Measurements from ENCODE around the gene AOPEP.

Gene AOPEP

DNA sequence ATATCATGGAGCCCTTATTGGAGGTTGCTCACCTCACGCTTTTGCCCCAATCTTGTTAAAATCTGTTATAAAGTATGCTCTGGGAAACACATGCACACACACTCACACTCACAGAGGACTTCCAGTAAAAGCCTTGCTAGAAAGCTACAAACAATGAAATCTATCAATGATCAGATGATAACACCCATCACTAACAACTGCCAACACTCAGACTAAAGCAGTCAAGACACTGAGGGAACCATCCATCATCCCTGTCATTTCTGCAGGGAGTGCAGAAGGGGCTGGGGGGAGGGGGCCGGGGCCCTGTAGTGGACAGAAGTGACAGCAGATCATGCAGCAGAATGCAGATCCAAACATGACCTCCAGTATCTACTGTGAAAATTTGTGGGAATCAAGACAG, 179.1 kb downstream of the AOPEP start:
- no peaks in the 10 kb centered on the region for H3K27me3 ChIP-seq (ENCODE audit: insufficient read depth, low read length)
- H3K9ac ChIP-seq (ENCODE audit: low read depth, low read length), result no peak overlapping the region
- no peak overlapping the region for H3K27ac ChIP-seq (ENCODE audit: low read depth, low read length)
- no peaks in the 10 kb centered on the region for H3K9me3 ChIP-seq (ENCODE audit: insufficient read depth, low read depth, low read length)
- WGBS, result 100% methylated on average over 1 of the region's 2 CpGs
- peaks cover 26% of the 10 kb centered on the region; the same call in 1 of the 2 replicates for H3K4me1 ChIP-seq (ENCODE audit: insufficient read depth, low read length)
- no peaks in the 10 kb centered on the region for H3K36me3 ChIP-seq (ENCODE audit: insufficient read depth, low read length)
- H3K4me3 ChIP-seq (ENCODE audit: low read length), result no peak overlapping the region

DNA sequence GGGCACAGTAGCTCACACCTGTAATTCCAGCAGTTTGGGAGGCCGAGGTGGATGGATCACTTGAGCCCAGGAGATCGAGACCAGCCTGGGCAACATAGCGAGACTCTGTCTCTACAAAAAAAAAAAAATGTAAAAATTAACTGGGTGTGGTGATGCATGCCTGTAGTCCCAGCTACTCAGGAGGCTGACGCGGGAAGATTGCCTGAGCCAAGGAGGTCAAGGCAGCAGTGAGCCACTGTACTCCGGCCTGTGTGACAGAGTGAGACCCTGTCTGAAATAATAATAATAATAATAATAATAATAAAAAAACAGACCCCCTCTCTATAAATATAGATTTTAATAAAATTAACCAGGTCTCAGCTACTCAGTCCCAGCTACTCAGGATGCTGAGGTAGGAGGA, 179.7 kb downstream of the AOPEP start:
- no peak overlapping the region for H3K9ac ChIP-seq (ENCODE audit: low read depth, low read length)
- 98% methylated on average over 6 of the region's 6 CpGs for WGBS
- no peaks in the 10 kb centered on the region for H3K36me3 ChIP-seq (ENCODE audit: insufficient read depth, low read length)
- no peak overlapping the region for H3K27ac ChIP-seq (ENCODE audit: low read depth, low read length)
- H3K9me3 ChIP-seq (ENCODE audit: insufficient read depth, low read depth, low read length), result no peaks in the 10 kb centered on the region
- no peaks in the 10 kb centered on the region for H3K27me3 ChIP-seq (ENCODE audit: insufficient read depth, low read length)
- peaks cover 26% of the 10 kb centered on the region; the same call in 1 of the 2 replicates for H3K4me1 ChIP-seq (ENCODE audit: insufficient read depth, low read length)
- no peak overlapping the region for H3K4me3 ChIP-seq (ENCODE audit: low read length)

DNA sequence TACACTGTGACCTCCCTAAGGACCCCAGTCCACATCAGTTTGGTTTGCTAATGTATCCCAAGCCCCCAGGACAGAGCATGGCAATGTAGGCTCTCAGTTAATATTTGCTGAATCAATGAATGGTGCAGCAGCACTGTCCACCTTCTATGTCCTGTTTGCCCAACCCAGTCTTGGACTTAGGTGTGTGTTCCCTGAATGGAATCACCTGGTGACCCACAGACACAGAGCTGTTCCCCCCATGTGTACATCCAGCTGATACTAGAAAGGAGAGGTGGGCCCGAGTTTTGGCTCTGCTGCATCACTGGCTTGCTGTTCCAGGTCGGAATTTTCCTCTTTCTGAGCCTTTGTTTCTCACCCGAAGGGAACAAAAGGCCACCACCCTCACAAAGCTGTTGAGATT, 180.2 kb downstream of the AOPEP start:
- H3K4me3 ChIP-seq (ENCODE audit: low read length), result no peak overlapping the region
- WGBS, result 91% methylated on average over 3 of the region's 3 CpGs
- H3K36me3 ChIP-seq (ENCODE audit: insufficient read depth, low read length), result no peaks in the 10 kb centered on the region
- H3K27ac ChIP-seq (ENCODE audit: low read depth, low read length), result no peak overlapping the region
- H3K4me1 ChIP-seq (ENCODE audit: insufficient read depth, low read length), result peaks cover 26% of the 10 kb centered on the region; the same call in 1 of the 2 replicates
- no peak overlapping the region for H3K9ac ChIP-seq (ENCODE audit: low read depth, low read length)
- H3K9me3 ChIP-seq (ENCODE audit: insufficient read depth, low read depth, low read length), result no peaks in the 10 kb centered on the region
- H3K27me3 ChIP-seq (ENCODE audit: insufficient read depth, low read length), result no peaks in the 10 kb centered on the region

DNA sequence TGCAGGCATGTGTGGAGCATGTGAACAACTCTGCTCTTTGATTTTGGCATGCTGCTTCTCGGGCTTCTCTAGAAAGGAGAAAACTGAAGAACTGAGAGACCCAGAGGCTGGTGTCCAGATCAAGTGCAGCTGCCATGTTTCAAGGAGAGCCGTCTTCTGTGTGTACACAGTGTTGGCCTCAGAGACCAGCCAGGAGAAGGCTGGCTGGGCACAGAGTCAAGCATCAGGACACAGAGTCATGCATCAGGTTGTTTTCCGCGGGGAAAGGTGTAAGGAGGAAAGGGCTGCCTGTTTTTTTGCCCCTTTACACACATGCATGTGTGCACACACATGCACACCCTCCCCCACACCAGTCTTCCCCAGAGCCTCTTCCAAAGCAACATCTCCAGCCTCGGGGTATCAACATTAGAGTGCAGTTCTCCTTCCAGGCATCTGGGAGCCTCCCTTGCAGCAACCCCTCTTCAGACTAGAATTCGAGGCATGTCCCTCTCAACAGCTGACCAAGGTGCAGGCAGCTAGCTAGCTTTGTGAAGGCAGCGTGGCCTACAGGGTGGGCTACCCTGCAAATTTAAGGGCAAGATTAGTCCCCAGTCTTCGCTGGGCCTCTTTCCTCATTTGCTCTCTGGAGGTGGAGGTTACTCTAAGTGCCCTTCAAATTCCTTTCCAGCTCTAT, 180.9 kb downstream of the AOPEP start:
- H3K4me3 ChIP-seq (ENCODE audit: low read length), result no peak overlapping the region
- no peaks in the 10 kb centered on the region for H3K36me3 ChIP-seq (ENCODE audit: insufficient read depth, low read length)
- H3K9me3 ChIP-seq (ENCODE audit: insufficient read depth, low read depth, low read length), result no peaks in the 10 kb centered on the region
- H3K9ac ChIP-seq (ENCODE audit: low read depth, low read length), result no peak overlapping the region
- no peaks in the 10 kb centered on the region for H3K27me3 ChIP-seq (ENCODE audit: insufficient read depth, low read length)
- 82% methylated on average over 8 of the region's 8 CpGs for WGBS
- peaks cover 28% of the 10 kb centered on the region for H3K4me1 ChIP-seq (ENCODE audit: insufficient read depth, low read length)
- H3K27ac ChIP-seq (ENCODE audit: low read depth, low read length), result no peak overlapping the region

DNA sequence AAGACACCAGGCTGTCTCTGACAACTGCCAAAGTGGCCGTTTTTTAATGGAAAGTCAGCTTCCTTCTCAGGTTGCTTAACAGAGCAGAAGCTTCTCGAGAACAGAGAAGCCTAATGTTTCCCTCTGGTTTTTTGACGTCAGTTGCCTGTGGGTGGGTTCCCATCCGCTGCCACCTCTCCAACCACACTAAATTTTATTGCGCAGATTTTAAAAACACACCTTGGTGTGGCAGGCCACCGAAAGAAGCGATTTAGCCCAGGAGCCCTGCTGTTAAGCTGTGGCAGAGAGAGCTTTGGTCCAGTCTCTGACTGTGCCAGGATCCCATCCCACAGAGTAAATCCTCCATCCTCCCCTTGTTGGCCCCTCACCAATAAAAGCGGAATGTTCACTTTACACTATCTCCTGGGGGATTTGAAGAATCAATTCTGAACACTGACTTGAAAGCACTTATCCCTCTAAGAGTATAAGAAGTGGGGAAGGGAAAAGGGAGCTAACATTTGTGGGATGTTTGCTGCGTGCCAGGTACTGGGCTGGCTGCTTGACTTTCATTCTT, 181.6 kb downstream of the AOPEP start:
- Histone ChIP-seq H3K36me3 (ENCODE audit: insufficient read depth, low read length) (no peaks in the 10 kb centered on the region), H3K9ac (ENCODE audit: low read depth, low read length) (no peak overlapping the region), H3K4me1 (ENCODE audit: insufficient read depth, low read length) (peaks cover 33% of the 10 kb centered on the region), H3K27ac (ENCODE audit: low read depth, low read length) (no peak overlapping the region), H3K4me3 (ENCODE audit: low read length) (no peak overlapping the region), H3K9me3 (ENCODE audit: insufficient read depth, low read depth, low read length) (no peaks in the 10 kb centered on the region), H3K27me3 (ENCODE audit: insufficient read depth, low read length) (no peaks in the 10 kb centered on the region)
- 92% methylated on average over 8 of the region's 9 CpGs for WGBS

DNA sequence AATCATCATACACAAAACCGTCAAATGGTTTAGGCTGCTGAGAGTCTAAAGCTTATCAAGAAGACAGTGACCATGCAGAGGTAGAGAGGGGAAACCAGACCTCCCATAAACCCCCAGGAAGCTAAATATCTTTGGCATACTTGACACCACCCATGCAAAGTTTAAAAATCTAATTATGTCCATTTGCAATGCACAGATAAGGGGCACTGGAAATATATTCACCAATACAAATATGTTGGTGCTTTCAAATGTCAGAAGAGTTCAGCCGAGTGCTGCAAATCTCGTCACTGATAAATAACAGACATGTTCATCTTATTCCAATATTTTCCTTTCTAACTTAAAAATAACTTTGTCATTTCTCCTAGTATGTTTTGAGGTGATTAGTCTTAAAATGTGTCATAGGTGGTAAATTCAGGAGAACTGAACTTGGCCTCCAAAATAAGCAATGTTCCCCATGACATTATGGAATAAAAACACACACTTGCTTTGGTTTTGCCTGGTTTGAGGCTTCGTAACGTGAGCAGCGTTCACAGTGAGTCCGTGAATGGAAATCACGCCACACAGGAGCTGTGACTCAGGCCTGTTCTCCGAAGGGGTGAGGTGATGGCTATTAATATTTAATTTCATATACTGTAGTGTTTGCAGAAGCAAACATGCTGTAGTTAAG, 182.2 kb downstream of the AOPEP start:
- Histone ChIP-seq H3K27ac (ENCODE audit: low read depth, low read length) (no peak overlapping the region), H3K4me1 (ENCODE audit: insufficient read depth, low read length) (peaks cover 40% of the 10 kb centered on the region)
- WGBS, result 82% methylated on average over 8 of the region's 9 CpGs

DNA sequence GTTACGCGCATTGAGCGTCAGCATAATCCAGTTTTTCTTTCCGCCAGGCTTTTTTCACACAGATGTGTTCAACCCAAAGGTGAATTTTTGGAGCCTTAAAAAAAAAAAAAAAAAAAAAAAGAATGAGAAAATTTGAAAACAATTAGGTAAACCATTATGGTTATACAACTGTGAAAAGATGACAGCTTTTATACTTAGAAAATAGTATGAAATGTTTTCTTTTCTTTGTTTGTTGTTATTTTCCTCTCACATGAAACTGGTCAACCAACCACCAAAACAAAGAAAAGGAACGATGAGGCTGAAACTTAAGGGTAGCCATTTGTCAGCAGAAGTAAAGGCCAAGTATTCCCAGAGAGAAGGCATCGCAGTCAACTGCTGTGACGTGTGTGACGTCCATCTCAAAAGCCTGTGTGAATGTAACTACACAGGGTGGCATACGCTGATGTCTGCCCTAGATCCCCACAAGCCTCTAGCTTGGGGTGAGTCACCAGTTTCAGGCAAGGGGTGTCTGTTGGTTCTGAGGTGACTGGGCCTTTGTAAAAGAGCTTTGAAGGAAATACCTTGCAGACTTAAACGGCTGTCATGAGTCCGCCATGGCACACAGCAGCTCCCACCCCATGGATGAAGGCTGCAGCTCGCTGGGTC, 182.9 kb downstream of the AOPEP start:
- H3K27me3 ChIP-seq (ENCODE audit: insufficient read depth, low read length), result no peaks in the 10 kb centered on the region
- no peaks in the 10 kb centered on the region for H3K36me3 ChIP-seq (ENCODE audit: insufficient read depth, low read length)
- WGBS, result 93% methylated on average over 12 of the region's 12 CpGs
- H3K9me3 ChIP-seq (ENCODE audit: insufficient read depth, low read depth, low read length), result no peaks in the 10 kb centered on the region
- peaks cover 46% of the 10 kb centered on the region for H3K4me1 ChIP-seq (ENCODE audit: insufficient read depth, low read length)
- no peak overlapping the region for H3K4me3 ChIP-seq (ENCODE audit: low read length)
- no peak overlapping the region for H3K27ac ChIP-seq (ENCODE audit: low read depth, low read length)
- H3K9ac ChIP-seq (ENCODE audit: low read depth, low read length), result no peak overlapping the region

More for the DNA sequence above, 182.2 kb downstream of the AOPEP start:
- H3K9me3 ChIP-seq (ENCODE audit: insufficient read depth, low read depth, low read length), result no peaks in the 10 kb centered on the region
- no peaks in the 10 kb centered on the region for H3K36me3 ChIP-seq (ENCODE audit: insufficient read depth, low read length)
- no peak overlapping the region for H3K4me3 ChIP-seq (ENCODE audit: low read length)
- H3K9ac ChIP-seq (ENCODE audit: low read depth, low read length), result no peak overlapping the region
- no peaks in the 10 kb centered on the region for H3K27me3 ChIP-seq (ENCODE audit: insufficient read depth, low read length)

DNA sequence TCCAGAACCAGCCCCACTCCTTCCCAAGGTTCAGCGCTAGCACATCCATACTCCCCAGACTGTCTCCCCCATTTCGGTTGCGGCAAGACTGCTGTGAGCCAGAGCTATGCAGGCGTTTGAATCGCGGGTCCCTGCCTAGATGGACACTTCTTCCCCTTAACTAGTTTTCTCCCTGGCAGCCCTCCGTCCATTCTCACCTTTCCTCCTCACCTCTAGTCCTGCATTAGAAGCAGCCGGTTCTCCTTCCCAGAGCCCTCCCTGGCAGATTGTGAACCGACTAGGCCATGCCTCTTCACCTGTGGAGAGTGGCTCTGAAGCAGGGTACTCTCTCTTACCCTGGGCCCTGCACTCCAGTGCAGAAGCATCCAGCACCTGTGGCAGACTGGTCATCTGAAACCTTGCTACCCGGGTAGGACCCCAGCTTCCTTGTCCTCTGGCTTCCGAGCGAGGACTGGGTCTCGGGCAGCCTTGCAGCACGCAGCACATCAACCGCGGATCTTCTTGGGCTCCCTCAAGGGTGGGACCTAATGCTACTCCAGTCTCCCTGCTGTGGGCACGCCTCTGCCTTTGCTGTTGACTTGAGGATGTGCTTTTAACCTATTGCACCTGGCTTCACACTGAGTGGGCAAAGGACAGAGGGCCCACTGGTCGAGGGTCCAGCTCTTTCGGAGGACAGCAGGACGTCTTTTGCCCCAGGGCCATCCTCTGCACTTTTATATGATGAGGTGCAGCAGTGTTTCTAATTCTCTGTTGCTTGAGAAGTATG, 183.6 kb downstream of the AOPEP start:
- H3K9me3 ChIP-seq (ENCODE audit: insufficient read depth, low read depth, low read length), result no peaks in the 10 kb centered on the region
- H3K27ac ChIP-seq (ENCODE audit: low read depth, low read length), result no peak overlapping the region
- no peak overlapping the region for H3K9ac ChIP-seq (ENCODE audit: low read depth, low read length)
- WGBS, result 95% methylated on average over 20 of the region's 20 CpGs
- H3K27me3 ChIP-seq (ENCODE audit: insufficient read depth, low read length), result no peaks in the 10 kb centered on the region
- no peaks in the 10 kb centered on the region for H3K36me3 ChIP-seq (ENCODE audit: insufficient read depth, low read length)
- peaks cover 52% of the 10 kb centered on the region for H3K4me1 ChIP-seq (ENCODE audit: insufficient read depth, low read length)
- no peak overlapping the region for H3K4me3 ChIP-seq (ENCODE audit: low read length)

DNA sequence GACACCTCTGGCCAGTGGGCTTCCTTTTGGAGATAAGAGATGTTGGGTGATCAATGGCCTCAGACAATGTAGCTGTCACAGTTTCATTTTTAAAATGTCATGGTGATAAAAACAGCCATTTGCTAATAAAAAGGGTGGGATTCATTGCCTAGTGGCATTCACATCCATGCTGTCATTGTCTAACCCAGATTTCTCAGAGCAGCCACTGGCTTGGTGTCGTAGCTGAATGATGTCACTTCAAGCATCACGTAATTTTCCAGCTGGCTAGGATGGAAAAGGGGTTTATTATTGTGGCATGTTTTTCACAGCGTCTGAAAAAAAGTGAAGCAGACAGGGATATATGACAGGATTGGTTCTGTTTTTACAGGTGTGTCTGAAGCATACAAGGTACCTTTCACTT, 184.7 kb downstream of the AOPEP start:
- Histone ChIP-seq H3K27me3 (ENCODE audit: insufficient read depth, low read length) (no peaks in the 10 kb centered on the region), H3K4me1 (ENCODE audit: insufficient read depth, low read length) (peaks cover 59% of the 10 kb centered on the region), H3K4me3 (ENCODE audit: low read length) (no peak overlapping the region), H3K9me3 (ENCODE audit: insufficient read depth, low read depth, low read length) (no peaks in the 10 kb centered on the region), H3K9ac (ENCODE audit: low read depth, low read length) (no peak overlapping the region), H3K27ac (ENCODE audit: low read depth, low read length) (no peak overlapping the region), H3K36me3 (ENCODE audit: insufficient read depth, low read length) (no peaks in the 10 kb centered on the region)
- 90% methylated on average over 3 of the region's 3 CpGs for WGBS

DNA sequence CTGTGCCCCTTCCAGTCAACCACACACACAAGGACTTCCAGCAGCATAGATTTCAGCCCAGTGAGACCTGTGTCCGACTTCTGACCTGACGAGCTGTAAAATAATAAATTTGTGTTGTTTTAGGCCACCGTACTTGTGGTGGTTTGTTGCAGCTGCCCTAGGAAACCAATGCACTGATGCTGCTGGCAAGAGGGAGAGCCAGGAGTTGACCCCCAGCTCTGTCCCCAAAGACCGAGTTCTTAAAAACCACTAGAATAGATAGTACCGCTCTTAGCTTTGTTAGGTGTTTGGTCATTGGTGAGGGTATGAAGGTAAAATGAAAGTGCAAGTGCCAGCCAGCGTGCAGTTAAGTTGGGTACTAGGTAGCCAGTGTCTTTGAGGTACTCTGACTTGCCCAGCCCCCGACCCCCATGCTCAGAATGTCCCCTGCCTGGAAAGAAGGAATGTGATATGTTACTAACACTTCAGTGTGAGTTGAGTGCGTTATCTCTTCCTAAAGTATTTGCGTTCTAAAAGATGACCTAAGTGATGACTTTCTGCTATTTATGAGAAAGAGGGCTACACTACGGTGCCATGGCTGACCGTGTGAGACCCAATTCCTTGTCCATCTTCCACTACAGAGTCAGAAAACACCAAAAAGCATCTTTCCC, 185.6 kb downstream of the AOPEP start:
- peak overlapping the region; percentile 6; the same call in 1 of the 2 replicates for H3K27ac ChIP-seq (ENCODE audit: low read depth, low read length)
- no peak overlapping the region for H3K4me3 ChIP-seq (ENCODE audit: low read length)
- H3K36me3 ChIP-seq (ENCODE audit: insufficient read depth, low read length), result no peaks in the 10 kb centered on the region
- H3K9ac ChIP-seq (ENCODE audit: low read depth, low read length), result no peak overlapping the region
- H3K27me3 ChIP-seq (ENCODE audit: insufficient read depth, low read length), result no peaks in the 10 kb centered on the region
- WGBS, result 92% methylated on average over 11 of the region's 11 CpGs
- H3K4me1 ChIP-seq (ENCODE audit: insufficient read depth, low read length), result peaks cover 62% of the 10 kb centered on the region
- no peaks in the 10 kb centered on the region for H3K9me3 ChIP-seq (ENCODE audit: insufficient read depth, low read depth, low read length)
